Body of pancreas (tissue), 4 donors: Measurements from ENCODE around the gene DNMBP.

Experiments
- POLR2A ChIP-seq, 3 donors: fragments of 450-650 bp; IDR thresholded peaks; one replicate each; pipeline ENCODE4 v1.6.1; 2016; ENCODE audit warnings: antibody characterized with exemption in 3 of 3, mild to moderate bottlenecking in 2 of 3
- TF ChIP-seq, protein P1 (sequence below), 7 experiments: fragments of 450-650 bp in 4 of 7; fragments of 200-600 bp in 3 of 7; sonication (generic) in 3 of 7; IDR thresholded peaks; one replicate each; pipeline ENCODE4 v1.5.1; 2016 to 2019; ENCODE audit warnings: antibody characterized with exemption in 7 of 7

DNA sequence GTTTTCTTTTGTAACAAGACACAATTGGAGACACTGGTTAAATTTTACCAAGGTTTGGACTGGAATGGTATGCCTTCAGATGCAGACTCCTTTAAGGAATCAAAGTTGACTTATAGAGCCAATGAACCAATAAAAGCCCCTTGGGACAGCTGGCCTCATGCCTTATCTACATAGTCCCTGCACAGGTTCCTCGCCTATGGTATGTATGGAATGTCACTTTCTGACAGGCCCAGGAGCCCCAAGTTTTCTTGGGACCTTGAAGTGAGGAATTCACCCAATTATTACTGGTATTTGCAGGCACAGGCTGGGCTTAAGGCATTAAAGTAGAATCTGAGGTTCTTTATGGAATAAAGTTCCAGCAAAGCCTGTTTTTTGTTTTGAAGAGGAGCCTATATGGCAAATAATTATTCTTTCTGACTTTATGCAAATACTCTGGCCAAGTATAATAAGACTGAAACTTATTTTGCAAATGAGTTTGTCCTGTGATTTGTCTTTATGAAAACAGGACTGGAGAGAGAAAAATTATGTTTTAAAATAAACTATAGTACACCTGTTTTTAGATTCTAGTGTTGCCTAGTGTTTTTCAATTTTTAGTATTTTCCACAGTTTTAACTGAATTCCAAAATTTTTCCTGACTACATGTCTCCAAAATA, 24.1 kb upstream of the DNMBP start:
- TF ChIP-seq, protein P1, sequence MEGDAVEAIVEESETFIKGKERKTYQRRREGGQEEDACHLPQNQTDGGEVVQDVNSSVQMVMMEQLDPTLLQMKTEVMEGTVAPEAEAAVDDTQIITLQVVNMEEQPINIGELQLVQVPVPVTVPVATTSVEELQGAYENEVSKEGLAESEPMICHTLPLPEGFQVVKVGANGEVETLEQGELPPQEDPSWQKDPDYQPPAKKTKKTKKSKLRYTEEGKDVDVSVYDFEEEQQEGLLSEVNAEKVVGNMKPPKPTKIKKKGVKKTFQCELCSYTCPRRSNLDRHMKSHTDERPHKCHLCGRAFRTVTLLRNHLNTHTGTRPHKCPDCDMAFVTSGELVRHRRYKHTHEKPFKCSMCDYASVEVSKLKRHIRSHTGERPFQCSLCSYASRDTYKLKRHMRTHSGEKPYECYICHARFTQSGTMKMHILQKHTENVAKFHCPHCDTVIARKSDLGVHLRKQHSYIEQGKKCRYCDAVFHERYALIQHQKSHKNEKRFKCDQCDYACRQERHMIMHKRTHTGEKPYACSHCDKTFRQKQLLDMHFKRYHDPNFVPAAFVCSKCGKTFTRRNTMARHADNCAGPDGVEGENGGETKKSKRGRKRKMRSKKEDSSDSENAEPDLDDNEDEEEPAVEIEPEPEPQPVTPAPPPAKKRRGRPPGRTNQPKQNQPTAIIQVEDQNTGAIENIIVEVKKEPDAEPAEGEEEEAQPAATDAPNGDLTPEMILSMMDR (IDR thresholded peaks at IDR 0.05), result no peak
- no peak for TF ChIP-seq POLR2A (IDR thresholded peaks at IDR 0.05)
